ENCODE results near the gene BCL2.

DNA sequence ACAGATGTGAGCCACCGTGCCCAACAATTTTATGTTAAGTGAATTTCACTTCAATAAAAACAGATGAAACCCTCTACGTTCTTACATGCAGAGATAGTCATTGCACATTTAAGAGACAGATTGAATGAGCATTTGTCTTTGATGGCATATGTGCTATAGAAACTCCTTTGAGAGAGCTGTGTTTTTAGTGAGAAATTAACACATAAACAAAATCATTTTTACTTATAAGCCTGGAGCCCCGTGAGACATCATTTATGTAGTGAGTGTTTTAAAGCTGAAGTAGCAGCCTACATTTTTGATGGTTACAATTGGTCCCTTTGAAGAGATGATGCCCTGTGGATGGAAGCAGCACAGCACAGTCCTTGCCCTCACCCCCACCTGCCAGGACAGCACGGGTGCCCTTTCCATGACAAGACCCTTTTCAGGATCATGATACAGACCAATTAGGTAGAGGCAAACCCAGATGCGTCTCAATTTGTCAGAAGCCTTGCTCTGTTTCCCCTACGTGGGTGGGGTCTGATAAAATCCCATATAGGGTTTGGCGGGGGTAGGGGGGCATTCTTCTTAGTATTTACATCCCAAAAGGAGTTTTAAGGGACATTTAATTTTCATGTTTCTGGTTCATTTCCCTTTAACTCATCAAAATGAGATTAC lies 237.1 kb downstream of the BCL2 start:
- TF ChIP-seq ZNF232 (CRISPR knock-in tag; IDR thresholded peaks at IDR 0.05) (no peak), CREB1 (CRISPR knock-in tag; IDR thresholded peaks at IDR 0.05) (no peak), SP1 (CRISPR knock-in tag; conservative IDR thresholded peaks at IDR 0.05) (no peak), SMAD3 (CRISPR knock-in tag; IDR thresholded peaks at IDR 0.05; ENCODE audit: borderline replicate concordance) (no peak)
- TF ChIP-seq, protein P1, sequence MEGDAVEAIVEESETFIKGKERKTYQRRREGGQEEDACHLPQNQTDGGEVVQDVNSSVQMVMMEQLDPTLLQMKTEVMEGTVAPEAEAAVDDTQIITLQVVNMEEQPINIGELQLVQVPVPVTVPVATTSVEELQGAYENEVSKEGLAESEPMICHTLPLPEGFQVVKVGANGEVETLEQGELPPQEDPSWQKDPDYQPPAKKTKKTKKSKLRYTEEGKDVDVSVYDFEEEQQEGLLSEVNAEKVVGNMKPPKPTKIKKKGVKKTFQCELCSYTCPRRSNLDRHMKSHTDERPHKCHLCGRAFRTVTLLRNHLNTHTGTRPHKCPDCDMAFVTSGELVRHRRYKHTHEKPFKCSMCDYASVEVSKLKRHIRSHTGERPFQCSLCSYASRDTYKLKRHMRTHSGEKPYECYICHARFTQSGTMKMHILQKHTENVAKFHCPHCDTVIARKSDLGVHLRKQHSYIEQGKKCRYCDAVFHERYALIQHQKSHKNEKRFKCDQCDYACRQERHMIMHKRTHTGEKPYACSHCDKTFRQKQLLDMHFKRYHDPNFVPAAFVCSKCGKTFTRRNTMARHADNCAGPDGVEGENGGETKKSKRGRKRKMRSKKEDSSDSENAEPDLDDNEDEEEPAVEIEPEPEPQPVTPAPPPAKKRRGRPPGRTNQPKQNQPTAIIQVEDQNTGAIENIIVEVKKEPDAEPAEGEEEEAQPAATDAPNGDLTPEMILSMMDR (IDR thresholded peaks at IDR 0.05) = no peak
- TF ChIP-seq, protein P2, sequence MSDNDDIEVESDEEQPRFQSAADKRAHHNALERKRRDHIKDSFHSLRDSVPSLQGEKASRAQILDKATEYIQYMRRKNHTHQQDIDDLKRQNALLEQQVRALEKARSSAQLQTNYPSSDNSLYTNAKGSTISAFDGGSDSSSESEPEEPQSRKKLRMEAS (CRISPR knock-in tag; IDR thresholded peaks at IDR 0.05) = no peak
